ENCODE data around the gene COX7B2. TPM values are rescaled to one million over a fixed set of nuclear protein-coding genes. Genes with fewer than 3 reads are reported as not detected.

Gene COX7B2
- total RNA-seq, 1 donor from 2014 or later: not detected

GRCh38 chr4:46900082-46900481, 9.0 kb downstream of the COX7B2 start:
- intact Hi-C loops (cut with DNase I): no loop called here
- no peak for DNase-seq (ENCODE audit: low spot score)

DNA sequence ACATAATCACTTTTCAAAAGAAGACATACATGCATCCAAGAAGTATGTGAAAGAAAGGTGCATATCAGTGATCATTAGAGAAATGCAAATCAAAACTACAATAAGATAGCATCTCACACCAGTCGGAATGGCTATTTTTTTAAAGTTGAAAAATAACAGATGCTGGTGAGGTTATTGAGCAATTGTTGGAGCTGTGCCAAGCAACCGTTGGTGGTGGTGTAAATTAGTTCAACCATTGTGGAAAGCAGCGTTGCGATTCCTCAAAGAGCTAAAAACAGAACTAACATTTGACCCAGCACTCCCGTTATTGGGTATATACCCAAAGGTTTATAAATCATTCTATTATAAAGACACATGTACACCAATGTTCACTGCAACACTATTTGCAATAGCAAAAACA, 14.2 kb downstream of the COX7B2 start:
- intact Hi-C loops (cut with DNase I): no loop called here
- DNase-seq (ENCODE audit: low spot score): no peak

- intact Hi-C loops (cut with DNase I): no loop called here
Measured at GRCh38 chr4:46890056-46890455, 19.0 kb downstream of the COX7B2 start.

GRCh38 chr4:46889410-46889809, 19.6 kb downstream of the COX7B2 start:
- intact Hi-C loops (cut with DNase I): no loop called here
- DNase-seq (ENCODE audit: low spot score): no peak

More at GRCh38 chr4:46890056-46890455, 19.0 kb downstream of the COX7B2 start:
- DNase-seq (ENCODE audit: low spot score): no peak

DNA sequence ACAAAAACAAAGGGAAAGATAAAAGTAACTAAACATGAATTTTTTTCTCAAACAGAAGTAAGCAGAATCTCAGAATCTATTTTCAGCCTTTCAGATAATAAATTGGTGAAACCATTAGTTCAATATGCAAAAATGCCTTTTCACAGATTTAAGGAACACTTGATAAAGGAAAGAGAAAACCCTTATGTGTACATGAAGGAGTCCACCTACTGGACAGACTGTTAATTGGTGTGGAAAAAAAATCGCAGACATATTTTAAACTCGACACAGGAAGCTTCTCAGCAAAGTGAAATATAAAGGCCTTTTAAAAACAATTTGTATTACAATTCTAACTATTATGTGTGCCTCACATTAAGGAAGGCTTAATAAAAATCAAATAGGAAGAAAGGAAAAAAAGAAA, 22.3 kb downstream of the COX7B2 start:
- no peak for DNase-seq (ENCODE audit: low spot score)
- intact Hi-C loops (cut with DNase I): no loop called here

DNA sequence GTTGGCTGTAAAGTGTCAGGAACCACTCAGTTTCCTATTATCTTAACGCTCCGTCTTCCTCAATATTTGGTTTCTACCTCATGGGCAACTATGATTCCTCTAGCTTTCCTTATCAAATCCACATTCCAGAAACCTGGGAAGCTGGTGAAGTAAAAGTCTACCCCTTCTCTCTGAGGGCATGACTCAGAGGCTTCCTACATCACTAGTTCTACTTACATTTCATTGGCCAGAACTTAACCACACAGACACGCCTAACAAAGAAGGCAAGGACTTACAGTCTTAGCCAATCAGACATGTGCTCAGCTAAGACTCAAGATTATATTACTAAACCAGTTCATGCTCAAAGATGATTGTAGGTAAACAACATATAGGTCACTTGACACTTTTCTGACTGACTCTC, 30.4 kb downstream of the COX7B2 start:
- intact Hi-C loops (cut with DNase I): no loop called here
- no peak for DNase-seq (ENCODE audit: low spot score)

GRCh38 chr4:46874811-46875210, 34.2 kb downstream of the COX7B2 start:
- intact Hi-C loops (cut with DNase I): no loop called here
- no peak for DNase-seq (ENCODE audit: low spot score)

DNA sequence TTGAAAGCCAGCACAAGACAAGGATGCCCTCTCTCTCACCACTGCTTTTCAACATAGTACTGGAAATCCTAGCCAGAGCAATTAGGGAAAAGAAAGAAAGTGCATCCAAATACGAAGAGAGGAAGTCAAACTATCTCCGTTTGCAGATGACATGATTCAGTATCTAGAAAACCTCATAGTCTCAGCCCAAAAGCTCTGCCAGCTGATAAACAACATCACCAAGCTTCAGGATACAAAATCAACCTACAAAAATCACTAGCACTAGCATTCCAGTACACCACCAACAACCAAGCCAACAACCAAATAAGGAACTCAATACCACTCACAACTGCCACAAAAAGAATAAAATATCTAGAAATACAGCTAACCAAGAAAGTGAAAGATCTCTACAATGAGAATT, 38.6 kb downstream of the COX7B2 start:
- DNase-seq (ENCODE audit: low spot score): no peak
- intact Hi-C loops (cut with DNase I): no loop called here

GRCh38 chr4:46856333-46856732, 52.7 kb downstream of the COX7B2 start:
- no peak for DNase-seq (ENCODE audit: low spot score)
- intact Hi-C loops (cut with DNase I): no loop called here

- intact Hi-C loops (cut with DNase I): no loop called here
- no peak for DNase-seq (ENCODE audit: low spot score)
Measured at GRCh38 chr4:46852800-46853199, 56.2 kb downstream of the COX7B2 start.

DNA sequence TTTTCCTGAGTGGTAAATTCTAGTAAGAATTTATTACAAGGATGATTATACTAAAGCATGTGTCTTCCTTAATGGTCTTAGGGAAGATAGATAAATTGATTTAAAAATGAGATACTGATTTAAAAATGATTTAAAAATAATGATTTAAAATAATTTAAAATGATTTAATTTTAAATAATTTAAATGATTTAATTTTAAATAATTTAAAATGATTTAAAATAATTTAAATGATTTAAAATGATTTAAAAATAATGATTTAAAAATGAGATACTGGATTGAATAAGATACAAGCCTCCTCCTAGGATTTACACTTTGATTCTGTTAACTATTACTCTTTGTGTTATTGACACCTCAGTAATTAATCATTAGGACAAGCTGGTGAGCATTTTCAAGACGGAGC, 59.0 kb downstream of the COX7B2 start:
- intact Hi-C loops (cut with DNase I): no loop called here
- DNase-seq (ENCODE audit: low spot score): no peak

DNA sequence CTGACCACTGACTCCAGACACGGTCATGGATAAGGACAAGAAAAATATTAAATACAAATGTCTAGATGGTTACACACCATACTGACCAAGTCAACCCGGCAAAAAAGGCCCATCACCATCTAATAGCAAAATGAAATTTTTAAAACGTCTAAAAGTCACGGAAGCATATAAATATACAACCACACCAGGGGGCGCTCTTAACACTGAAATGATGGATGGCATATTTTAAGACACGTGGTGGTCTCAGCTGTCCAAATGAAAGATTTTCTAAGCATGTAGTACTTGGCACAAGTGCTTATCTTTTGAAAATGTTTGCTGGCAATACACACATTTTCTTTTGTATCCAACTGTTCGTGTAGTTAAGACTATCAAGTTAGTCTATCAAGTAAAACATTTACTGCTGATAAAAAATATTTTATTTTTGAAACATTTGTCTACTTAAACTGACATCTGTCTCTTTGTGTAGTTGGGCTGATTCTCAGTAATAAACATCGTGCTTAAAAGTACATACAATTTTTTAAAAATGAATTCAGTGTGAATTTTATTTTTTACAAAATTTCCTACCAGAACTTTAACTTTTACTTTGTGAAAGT, 64.6 kb downstream of the COX7B2 start:
- DNase-seq (ENCODE audit: low spot score): no peak
- intact Hi-C loops (cut with DNase I): loop anchor here (5.0 kb wide), 1 partner anchor 278 kb away; no protein-coding TSS in a partner anchor

GRCh38 chr4:46839128-46839527, 69.9 kb downstream of the COX7B2 start:
- intact Hi-C loops (cut with DNase I): no loop called here
- DNase-seq (ENCODE audit: low spot score): no peak

DNA sequence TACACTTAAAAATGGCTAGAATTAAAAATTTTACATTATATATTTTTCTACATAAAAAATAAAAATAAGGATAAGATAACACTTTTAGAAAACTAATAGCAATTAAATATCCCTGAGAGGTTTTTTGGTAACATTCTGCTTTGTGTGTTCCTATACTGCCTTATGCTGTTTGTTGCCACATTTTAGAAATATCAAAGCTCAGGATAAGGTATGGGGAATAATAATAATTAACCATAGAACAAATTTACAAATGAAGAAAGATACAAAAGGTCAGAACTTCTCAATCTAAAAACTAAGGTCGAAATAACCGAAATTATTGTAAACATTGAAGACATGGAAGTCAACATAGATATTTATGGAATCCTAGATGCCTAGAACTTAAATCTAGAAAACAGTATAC, 71.4 kb downstream of the COX7B2 start:
- intact Hi-C loops (cut with DNase I): no loop called here
- DNase-seq (ENCODE audit: low spot score): no peak

DNA sequence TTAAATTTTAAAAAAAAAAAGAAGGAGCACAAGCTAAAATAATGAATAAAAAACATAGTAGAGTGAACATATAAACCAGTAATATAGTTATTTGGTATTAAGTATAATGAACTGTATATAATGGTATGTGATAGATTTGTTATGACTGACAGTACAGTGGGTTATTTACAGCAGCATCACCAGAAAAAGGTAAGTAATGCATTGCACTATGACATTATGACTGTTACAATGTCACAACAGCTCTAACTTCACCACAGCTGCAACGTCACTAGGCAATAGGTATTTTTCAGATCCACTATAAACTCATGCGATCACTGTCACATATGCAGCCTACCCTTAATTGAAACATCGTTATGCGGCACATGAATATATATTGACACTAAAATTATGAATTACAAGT, 72.5 kb downstream of the COX7B2 start:
- intact Hi-C loops (cut with DNase I): no loop called here
- DNase-seq (ENCODE audit: low spot score): no peak

DNA sequence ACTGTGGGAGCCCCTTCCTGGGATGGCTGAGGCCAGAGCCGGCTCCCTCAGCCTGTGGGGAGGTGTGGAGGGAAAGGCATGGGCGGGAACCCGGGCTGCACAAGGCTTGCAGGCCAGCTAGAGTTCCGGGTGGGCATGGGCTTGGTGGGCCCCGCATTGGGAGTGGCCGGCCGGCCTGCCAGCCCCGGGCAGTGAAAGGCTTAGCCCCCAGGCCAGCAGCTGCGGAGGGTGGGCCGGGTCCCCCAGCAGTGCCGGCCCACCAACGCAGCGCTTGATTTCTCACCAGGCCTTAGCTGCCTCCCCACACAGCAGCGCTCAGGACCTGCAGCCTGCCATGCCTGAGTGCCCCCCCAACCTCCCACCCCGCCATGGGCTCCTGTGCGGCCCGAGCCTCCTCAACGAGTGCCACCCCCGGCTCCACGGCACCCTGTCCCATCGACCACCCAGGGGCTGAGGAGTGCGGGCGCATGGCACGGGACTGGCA, 78.0 kb downstream of the COX7B2 start:
- no peak for DNase-seq (ENCODE audit: low spot score)
- intact Hi-C loops (cut with DNase I): no loop called here

GRCh38 chr4:46820154-46820553, 88.9 kb downstream of the COX7B2 start:
- DNase-seq (ENCODE audit: low spot score): no peak
- intact Hi-C loops (cut with DNase I): no loop called here

GRCh38 chr4:46819095-46819494, 90.0 kb downstream of the COX7B2 start:
- no peak for DNase-seq (ENCODE audit: low spot score)
- intact Hi-C loops (cut with DNase I): no loop called here

- intact Hi-C loops (cut with DNase I): no loop called here
- no peak for DNase-seq (ENCODE audit: low spot score)
Measured at GRCh38 chr4:46818604-46819003, 90.4 kb downstream of the COX7B2 start.

DNA sequence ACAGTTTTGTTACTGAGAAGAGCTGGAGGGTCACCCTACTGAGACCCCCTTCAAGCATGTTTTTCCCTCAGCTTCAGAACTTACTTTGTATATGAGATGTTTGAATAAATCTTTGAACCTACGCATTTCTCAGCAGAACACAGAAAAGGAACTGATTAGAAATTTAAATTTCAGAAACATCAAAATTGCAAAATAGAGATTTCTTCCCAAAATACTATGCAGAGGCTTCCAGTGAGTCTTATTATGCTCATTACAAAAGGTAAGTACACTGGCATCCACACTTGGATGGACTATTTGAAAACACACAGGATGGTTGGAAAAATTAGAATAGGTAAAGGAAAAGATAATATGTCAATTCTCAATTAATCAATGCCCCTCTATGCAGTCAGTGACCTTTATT, 91.2 kb downstream of the COX7B2 start:
- no peak for DNase-seq (ENCODE audit: low spot score)
- intact Hi-C loops (cut with DNase I): no loop called here

DNA sequence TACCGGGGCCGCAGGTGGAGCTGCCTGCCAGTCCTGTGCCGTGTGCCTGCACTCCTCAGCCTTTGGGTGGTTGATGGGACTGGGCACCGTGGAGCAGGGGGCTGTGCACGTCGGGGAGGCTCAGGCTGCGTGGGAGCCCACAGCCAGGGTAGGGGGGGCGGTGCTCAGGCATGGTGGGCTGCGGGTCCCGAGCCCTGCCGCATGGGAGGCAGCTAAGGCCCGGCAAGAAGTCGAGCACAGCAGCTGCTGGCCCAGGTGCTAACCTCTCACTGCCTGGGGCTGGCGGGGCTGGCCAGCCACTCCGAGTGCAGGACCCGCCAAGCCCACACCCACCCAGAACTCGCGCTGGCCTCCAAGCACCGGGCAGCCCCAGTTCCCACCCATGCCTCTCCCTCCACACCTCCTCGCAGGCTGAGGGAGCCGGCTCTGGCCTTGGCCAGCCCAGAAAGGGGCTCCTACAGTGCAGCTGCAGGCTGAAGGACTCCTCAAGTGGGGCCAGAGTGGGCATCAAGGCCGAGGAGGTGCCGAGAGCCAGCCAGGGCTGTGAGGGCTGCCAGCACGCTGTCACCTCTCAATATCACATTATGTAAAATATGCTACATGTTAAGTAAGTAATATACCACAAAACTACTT, 104.1 kb downstream of the COX7B2 start:
- intact Hi-C loops (cut with DNase I): no loop called here
- DNase-seq (ENCODE audit: low spot score): no peak

DNA sequence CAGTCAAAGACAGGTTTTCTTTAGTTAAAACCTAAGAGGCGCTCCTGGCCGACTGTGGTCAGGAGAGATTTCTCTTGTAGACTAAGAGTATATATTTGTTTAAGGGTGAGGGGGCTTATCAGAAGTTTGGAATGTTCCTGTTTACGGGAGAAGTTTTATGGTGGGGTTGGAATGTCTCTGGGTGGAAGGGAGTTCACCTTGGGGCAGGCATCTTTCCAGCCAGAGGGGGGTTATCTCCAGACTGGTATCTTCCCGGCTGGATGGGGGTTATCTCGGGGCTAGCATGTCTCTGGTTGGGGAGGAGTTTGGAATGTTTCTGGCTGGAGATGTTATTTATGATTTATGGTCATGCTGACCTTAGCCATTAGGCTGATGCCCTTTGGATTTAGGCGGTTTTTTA, 116.0 kb downstream of the COX7B2 start:
- intact Hi-C loops (cut with DNase I): no loop called here
- DNase-seq (ENCODE audit: low spot score): no peak
